GM19455 (cell line): ENCODE measurements around the gene ENKD1.
"Not testable (repeated sequence)": the region's sequence is repeated elsewhere in the genome, so short reads cannot be mapped to it uniquely, and the experiment has no call there.

ENCODE experiments used
- ATAC-seq: cut with Tn5 transposase; IDR thresholded peaks from one replicate; pipeline ENCODE4 v1.9.1; 2021; ENCODE audit not compliant: unreplicated experiment

Gene ENKD1

DNA sequence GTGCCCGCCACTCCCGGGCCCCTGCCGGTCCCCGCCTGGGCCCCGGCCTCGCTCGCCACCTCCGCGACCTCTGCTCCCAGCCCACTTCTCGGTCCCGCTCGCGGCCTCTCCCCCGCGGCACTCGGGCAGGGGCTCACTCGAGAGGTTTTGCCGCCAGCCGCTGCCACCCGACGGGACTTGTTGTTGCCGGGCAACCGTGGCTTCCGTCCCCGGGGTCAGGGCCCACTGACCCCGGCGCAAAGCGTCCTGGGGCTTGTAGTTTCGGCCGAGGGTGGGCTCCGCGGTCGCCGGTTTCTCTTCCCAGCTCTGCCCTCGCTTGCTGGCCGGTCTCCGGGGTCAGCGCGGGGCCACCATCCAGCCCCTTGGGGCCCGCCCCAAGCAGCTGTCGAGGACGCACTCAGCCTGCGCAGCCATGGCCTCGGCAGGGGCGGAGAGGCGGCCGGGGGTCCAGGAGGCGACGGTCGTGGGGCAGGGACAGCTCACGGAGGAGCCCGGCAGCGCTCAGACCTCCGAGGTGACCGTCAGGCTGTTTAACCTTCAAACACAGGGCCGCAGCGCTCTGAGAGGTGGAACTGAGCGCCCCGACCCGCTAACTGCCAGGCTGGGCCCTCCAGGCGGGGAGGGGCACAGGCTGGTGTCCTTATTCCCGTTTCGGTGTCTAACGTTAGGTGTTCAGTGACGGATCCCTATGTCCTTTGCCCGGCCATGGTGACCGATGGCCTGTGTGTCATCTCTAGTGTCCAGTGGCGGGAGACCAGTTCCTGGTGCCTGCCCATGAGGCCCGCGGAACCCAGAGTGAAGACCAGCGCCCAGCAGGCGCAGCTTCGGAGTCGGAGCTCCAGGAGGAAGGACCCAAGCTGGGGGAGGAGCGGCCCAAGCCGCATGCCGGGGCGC is at the start of gene ENKD1, which contains the start of gene C16orf86:
Gene ENKD1, minus strand, starts transcription at position 192 of the 894 bp plus-strand sequence. CDS start 308 bp downstream, outside the sequence.
Gene C16orf86, plus strand, starts transcription at position 256 of the 894 bp plus-strand sequence. Its CDS starts 157 bp downstream, at position 413.
- ATAC-seq, result peak; percentile 60

DNA sequence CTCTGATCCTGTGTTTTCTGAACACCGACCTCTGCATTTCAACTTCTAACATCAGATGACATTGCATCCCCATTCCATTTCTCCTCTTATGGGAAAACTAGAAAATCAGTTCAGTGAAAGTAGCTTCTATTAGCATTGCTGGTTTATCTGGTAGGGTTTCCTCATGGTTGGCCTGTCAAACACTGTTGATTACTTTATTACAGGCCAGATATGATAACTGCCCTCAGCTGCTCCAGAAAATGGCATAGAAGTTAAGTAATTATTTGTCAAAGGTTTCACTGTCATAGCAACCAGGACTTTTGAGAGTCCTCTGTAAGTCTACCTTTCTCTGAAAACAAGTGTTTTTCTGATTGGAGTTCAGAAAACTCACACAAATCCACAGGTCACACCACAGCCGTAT is 49.5 kb upstream of the ENKD1 start:
- ATAC-seq, result no peak

GRCh38 chr16:67714522-67714921 is 48.0 kb upstream of the ENKD1 start:
- ATAC-seq, result no peak

DNA sequence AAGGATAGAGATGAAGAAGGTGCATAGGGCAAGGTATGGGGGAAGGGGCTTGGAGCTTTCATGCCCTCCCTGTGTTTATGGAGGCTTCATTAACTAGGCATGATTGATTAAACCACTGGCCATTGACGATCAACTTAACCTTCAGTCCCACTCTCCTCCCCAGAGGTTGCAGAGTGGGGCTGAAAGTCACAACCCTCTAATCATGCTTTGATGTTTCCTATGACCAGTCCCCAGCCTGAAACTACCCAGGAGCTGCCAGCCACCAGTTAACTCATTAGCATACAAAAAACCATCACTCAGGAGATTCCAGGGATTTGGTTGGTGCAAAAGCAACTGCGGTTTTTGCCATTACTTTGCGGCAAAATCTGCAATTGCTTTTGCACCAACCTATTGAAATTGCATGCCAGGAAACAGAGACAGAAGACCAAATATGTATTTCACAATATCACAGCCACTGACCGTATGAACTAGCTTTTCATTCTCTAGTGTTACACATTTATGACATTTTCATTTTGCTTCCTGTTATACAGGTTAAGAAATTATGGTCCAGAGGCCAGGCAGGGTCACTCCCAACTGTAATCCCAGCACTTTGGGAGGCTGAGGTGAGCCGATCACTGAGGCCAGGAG is 47.2 kb upstream of the ENKD1 start:
- no peak for ATAC-seq

DNA sequence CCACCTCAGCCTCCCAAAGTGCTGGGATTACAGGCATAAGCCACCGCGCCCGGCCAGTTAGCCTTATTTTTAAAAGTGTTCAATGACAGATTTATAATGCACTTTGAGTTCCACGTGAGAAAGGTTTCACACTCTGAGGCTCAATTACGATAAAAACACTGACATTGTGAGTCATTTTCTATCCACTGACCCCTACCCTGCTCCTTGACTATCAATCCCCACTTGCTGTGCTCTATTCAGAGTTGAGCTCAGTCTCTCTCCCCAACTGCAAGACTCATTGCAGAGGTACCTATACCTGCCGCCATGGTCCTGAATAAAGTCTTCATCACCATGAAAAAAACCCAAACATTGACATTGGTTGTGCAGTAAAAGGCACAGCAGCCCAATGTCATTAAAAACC is 44.1 kb upstream of the ENKD1 start:
- no peak for ATAC-seq

DNA sequence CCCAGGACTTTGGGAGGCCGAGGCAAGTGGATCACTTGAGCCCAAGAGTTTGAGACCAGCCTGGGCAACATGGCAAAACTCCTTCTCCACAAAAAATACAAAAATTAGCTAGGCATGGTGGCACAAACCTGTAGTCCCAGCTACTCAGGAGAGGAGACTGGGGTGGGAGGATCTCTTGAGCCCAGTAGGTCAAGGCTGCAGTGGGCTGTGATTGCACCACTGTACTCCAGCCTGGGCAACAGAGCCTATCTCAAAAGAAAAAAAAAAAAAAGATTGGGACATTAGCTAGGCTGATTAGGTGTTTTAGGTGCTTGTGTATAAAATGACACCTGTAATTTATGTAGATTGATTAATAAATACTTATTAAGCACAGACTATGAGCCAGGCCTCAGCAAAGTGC is 42.5 kb upstream of the ENKD1 start:
- ATAC-seq, result no peak

- ATAC-seq, result no peak
These were observed 41.8 kb upstream of the ENKD1 start for GRCh38 chr16:67708368-67708771.

GRCh38 chr16:67707790-67708189 is 41.2 kb upstream of the ENKD1 start:
- ATAC-seq, result no peak

GRCh38 chr16:67707210-67707609 is 40.7 kb upstream of the ENKD1 start:
- no peak for ATAC-seq

DNA sequence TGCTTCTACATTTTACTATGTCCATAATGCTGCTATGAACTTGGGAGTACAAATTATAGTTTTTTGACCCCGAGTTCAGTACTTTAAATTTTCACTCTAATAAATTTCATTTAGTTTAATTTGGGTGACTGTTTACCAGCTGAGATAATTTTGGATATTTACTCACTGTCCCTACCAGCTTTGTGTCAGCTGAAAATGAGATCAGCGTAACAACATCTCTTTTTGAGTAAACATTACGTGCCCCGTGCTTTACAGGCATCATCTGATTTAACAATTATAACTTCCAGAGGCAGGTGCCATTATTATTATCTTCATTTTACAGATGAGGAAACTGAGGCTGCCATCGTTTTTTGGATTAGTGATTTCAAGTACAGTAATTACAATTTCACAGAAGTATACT is 37.6 kb upstream of the ENKD1 start:
- no peak for ATAC-seq

DNA sequence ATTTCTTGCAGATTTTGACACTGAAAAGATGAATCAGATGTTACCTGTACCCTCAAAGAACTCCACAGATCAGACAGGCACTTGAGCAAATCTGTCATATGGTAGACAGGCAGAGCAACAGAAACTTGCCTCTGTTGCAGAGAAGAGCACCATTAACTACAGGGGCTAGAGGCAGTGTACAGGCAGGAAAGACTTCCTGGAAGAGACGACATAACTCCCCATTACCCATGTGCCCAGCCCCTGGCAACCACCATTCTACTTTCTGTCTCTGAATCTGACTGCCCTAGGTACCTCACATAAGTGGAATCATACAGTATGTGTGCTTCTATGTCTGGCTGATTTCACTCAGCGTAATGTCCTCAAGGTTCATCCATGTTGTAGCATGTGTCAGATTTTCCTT is 37.1 kb upstream of the ENKD1 start:
- no peak for ATAC-seq

DNA sequence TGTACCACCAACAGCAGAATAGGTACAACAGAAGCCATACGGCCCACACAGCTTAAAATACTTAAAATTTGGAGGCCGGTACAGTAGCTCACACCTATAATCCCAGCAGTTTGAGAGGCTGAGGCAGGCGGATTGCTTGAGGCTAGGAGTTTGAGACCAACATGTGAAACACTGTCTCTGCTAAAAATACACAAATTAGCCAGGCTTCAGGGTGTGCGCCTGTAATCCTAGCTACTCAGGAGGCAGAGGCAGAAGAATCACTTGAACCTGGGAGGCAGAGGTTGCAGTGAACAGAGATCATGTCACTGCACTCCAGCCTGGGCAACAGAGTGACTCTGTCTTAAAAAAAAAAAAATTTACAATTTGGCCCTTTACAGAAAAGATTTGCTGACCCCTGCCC is 35.6 kb upstream of the ENKD1 start:
- ATAC-seq, result no peak

- ATAC-seq, result no peak
These were observed 34.9 kb upstream of the ENKD1 start for GRCh38 chr16:67701420-67701819.

DNA sequence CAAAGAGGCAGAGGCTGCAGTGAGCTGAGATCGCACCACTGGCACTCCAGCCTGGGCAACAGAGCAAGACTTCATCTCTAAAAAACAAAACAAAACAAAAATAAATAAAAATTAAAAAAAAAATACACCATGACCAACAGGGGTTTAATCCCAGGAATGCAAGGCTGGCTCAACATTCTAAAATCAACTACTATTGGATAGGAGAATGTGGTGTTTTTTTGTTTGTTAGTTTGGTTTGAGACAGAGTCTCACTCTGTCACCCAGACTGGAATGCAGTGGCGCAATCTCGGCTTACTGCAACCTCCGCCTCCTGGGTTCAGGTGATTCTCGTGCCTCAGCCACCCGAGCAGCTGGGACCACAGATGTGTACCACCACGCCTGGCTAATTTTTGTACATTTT is 32.7 kb upstream of the ENKD1 start:
- no peak for ATAC-seq

DNA sequence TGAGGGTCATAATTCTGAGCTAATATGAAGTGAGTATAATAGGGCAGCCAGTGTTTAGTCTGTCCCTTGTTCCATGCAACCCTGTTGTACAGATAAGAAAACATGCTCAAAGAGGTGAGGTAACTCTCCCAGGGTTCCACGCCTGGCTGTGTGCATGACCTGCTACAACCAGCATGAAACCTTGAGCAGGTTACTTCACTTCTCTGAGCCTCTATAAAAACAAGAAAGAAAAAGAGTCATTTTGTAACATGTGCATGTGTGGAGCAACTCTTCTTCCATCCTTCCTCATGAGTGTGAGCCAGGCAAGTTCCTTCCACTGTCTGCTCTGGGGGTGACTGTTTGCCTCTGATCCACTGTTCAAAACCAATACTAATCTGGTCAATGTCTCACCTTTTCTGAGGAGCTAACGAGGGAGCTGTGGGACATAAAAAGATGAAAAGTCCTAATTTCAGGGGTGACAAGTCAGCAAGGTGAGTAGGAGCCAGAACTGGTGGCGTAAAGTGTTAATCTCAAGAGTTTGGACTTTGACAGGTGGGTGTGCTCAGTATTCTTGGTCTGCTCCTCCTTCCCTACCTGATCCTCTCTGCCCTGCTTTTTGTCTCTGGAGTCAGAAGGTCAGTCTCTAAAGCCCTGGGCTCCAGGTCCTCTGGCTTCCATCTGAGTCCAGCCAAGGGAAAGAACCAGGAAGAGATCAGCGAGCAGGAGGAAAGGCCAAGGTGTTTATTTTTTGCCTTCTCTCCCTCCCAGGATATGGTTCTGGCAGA is 31.1 kb upstream of the ENKD1 start:
- no peak for ATAC-seq

DNA sequence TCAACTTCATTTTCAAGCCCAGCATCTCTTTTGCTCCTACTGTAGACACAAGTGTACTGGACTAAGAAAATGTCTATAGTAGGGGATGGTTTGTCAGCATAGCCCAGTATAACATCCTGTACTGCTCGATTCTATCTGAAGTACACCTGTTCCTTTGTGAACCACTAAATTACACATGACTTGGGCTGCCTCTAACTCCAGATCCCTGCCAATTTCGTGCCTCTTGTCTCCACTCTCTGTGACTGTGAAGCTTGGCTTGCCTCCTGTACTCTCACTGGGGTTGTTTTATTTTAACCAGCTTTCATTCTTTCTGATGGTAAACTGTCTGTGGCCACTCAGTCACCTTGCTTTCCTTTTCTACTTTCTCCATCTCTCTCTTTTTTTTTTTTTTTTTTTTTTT is 28.1 kb upstream of the ENKD1 start:
- no peak for ATAC-seq

- not testable (repeated sequence) for ATAC-seq
These were observed 27.2 kb upstream of the ENKD1 start for GRCh38 chr16:67693517-67694285.

GRCh38 chr16:67685388-67686112 is 19.0 kb upstream of the ENKD1 start:
- no peak for ATAC-seq

DNA sequence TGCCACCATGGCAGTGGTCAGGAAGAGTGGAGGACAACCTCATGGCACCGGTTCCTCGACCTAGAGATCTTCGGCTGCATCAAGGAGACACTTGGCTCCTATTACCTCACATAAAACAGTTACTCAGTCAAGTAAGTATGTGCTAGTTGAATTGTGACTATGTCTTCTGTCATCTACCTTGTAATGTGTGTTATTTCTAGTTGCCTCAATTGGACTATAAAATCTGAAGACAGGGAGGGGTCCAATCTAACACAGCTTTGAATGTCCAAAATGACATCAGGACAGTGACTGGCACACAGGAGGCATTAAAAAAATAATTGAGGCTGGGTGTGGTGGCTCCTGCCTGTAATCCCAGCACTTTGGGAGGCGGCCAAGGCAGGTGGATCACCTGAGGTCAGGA is 17.2 kb upstream of the ENKD1 start:
- no peak for ATAC-seq
